Activated CD8-positive, alpha-beta memory T cell treated with anti-CD3 and anti-CD28 coated beads, Interleukin-2, amount 10 ng/mL, durations not matched to agents 7 days and 5 days (primary cell): ENCODE data around the gene TBPL1. TPM values are rescaled to one million over a fixed set of nuclear protein-coding genes. Genes with fewer than 3 reads are reported as not detected.

Experiments used
- ATAC-seq: fragments of 150-1000 bp; cut with Tn5 transposase; one replicate; pipeline ENCODE4 v1.10.0; 2021; ENCODE audit warnings: moderate library complexity
- CTCF ChIA-PET: fragments of 350-600 bp; sonication (Branson Sonifier 250); formaldehyde crosslinking; loops from one replicate; lab custom pipeline; 2021; ENCODE audit warnings: antibody characterized with exemption; lab: Charles Lee
- DNase-seq: peaks from one replicate; pipeline ENCODE4 v3.0.0-alpha.2; 2020
- H3K27ac Mint-ChIP-seq: one replicate; pipeline ENCODE4 v1.8.0; 2021; ENCODE audit warnings: mild to moderate bottlenecking, mixed read lengths
- H3K27me3 Mint-ChIP-seq: one replicate; pipeline ENCODE4 v1.8.0; 2021; ENCODE audit warnings: mixed read lengths
- H3K36me3 Mint-ChIP-seq: one replicate; pipeline ENCODE4 v1.8.0; 2021; ENCODE audit warnings: mild to moderate bottlenecking, mixed read lengths
- H3K4me1 Mint-ChIP-seq: one replicate; pipeline ENCODE4 v1.8.0; 2021; ENCODE audit warnings: mixed read lengths
- H3K4me3 Mint-ChIP-seq: one replicate; pipeline ENCODE4 v1.8.0; 2021; ENCODE audit warnings: mild to moderate bottlenecking, moderate library complexity, mixed read lengths
- H3K9me3 Mint-ChIP-seq: one replicate; pipeline ENCODE4 v1.8.0; 2022; ENCODE audit warnings: low read depth, mixed read lengths
- total RNA-seq, 2 experiments: library from RNA; stranded (reverse); gene quantifications; one replicate each; pipeline ENCODE4 v1.2.3, GENCODE V29; 2021

The TBPL1 gene
- total RNA-seq, 2 experiments from 2014 or later, result 30.7 to 33.9 TPM

GRCh38 chr6:134029495-134030455, 76.8 kb downstream of the TBPL1 start:
- Mint-ChIP-seq H3K4me3 (no peak overlapping the region), H3K36me3 (no peaks in the 10 kb centered on the region), H3K27ac (no peak overlapping the region), H3K9me3 (no peaks in the 10 kb centered on the region), H3K27me3 (peaks cover 6% of the 10 kb centered on the region), H3K4me1 (peaks cover 6% of the 10 kb centered on the region)
- DNase-seq (no peak), ATAC-seq (no peak)
- CTCF ChIA-PET, result no interaction called here

GRCh38 chr6:134031696-134032255, 78.8 kb downstream of the TBPL1 start:
- no peak for DNase-seq
- Mint-ChIP-seq H3K4me1 (peaks cover 22% of the 10 kb centered on the region), H3K36me3 (no peaks in the 10 kb centered on the region), H3K4me3 (no peak overlapping the region), H3K27ac (no peak overlapping the region), H3K27me3 (peaks cover 8% of the 10 kb centered on the region), H3K9me3 (no peaks in the 10 kb centered on the region)
- no peak for ATAC-seq
- CTCF ChIA-PET, result no interaction called here

GRCh38 chr6:134034478-134034877, 81.5 kb downstream of the TBPL1 start:
- ATAC-seq (peak; percentile 49), DNase-seq (peak; percentile 50)
- CTCF ChIA-PET, result no interaction called here
- peaks cover 5% of the 10 kb centered on the region for H3K27me3 Mint-ChIP-seq
- H3K9me3 Mint-ChIP-seq, result no peaks in the 10 kb centered on the region
- no peaks in the 10 kb centered on the region for H3K36me3 Mint-ChIP-seq
- no peak overlapping the region for H3K27ac Mint-ChIP-seq
- peaks cover 23% of the 10 kb centered on the region for H3K4me1 Mint-ChIP-seq
- no peak overlapping the region for H3K4me3 Mint-ChIP-seq

DNA sequence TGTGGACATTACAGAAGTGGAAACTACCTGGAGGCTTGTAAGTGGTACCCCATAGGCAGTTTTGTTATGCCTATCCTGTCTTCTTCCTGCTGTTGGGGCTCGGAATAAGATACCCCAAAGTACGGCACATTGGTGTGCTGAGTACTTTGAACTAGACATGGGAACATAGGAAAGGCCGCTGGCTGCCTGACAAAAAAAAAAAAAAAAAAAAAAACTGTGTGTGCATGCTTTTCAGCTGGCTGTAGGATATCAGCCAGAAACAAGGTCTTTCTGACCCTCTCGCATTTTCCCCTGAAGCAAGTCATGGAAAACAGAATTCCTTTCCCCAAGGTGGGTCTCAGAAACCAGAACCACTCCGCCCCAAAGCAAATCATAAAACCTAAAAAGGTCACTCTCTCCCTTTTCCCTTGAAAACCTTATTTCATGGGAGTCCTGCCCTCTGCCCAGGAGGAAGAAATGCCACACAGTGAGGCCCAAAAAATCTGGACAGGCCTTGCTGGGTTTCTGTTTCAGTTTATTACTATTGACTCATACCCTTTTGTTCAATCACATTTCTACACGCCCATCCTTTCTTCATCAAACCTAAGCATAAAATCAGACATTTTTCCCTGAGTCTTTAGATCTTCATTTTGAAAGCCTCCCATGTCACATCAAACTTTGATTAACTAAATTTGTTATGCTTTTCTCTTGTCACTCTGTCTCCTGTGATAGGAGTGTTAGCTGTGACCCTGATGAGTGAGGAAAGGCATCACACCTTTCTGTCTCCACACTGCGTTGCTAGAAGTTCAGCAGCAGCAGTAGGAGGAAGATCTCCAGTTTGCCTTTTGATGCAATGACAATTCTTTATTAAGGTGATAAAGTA, 82.2 kb downstream of the TBPL1 start:
- Mint-ChIP-seq H3K27me3 (peaks cover 5% of the 10 kb centered on the region), H3K4me3 (no peak overlapping the region), H3K4me1 (peaks cover 23% of the 10 kb centered on the region), H3K36me3 (no peaks in the 10 kb centered on the region), H3K9me3 (no peaks in the 10 kb centered on the region), H3K27ac (peak overlapping the region; percentile 30)
- DNase-seq, result no peak
- no peak for ATAC-seq
- CTCF ChIA-PET, result interaction anchor here (0.6 to 1.2 kb wide), 3 partner anchors 28 to 1109 kb away, joined by 3 to 4 read pairs (median 3); no protein-coding TSS in a partner anchor

GRCh38 chr6:134035823-134036296, 82.8 kb downstream of the TBPL1 start:
- peak; percentile 33 for ATAC-seq
- no peaks in the 10 kb centered on the region for H3K9me3 Mint-ChIP-seq
- CTCF ChIA-PET, result interaction anchor here (0.6 to 1.2 kb wide), 3 partner anchors 28 to 1108 kb away, joined by 3 to 4 read pairs (median 3); no protein-coding TSS in a partner anchor
- H3K4me1 Mint-ChIP-seq, result peaks cover 23% of the 10 kb centered on the region
- H3K4me3 Mint-ChIP-seq, result no peak overlapping the region
- H3K27me3 Mint-ChIP-seq, result peaks cover 3% of the 10 kb centered on the region
- H3K36me3 Mint-ChIP-seq, result no peaks in the 10 kb centered on the region
- no peak for DNase-seq
- no peak overlapping the region for H3K27ac Mint-ChIP-seq

DNA sequence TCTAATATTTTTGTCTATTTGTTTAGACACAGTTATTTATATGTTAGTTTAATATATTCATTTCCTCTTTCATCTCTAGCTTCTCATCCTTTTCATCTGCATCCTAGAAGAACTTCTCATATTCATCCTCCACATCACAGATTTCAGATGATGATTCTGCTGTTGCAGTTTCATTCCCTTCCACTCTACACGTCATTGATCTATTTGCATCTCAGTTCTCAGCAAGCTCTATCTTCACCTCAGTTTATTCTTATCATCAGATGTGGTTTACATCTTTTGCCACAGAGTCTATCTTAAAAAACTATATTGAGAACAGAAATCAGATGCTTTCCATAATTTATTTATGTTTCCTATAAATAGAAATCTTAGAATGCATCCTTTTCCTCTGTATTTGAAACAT, 86.1 kb downstream of the TBPL1 start:
- Mint-ChIP-seq H3K27ac (no peak overlapping the region), H3K4me1 (peaks cover 23% of the 10 kb centered on the region), H3K36me3 (peaks cover 2% of the 10 kb centered on the region), H3K27me3 (peaks cover 13% of the 10 kb centered on the region), H3K4me3 (no peak overlapping the region), H3K9me3 (peaks cover 2% of the 10 kb centered on the region)
- no peak for ATAC-seq
- no peak for DNase-seq
- CTCF ChIA-PET, result interaction anchor here (1.1 kb wide), 1 partner anchor 11 kb away, joined by 3 read pairs; no protein-coding TSS in a partner anchor

Other genes starting within 250 kb of the TBPL1 start
- gene TCF21, start 64.1 kb upstream of the TBPL1 start, total RNA-seq, result not detected
- gene SLC2A12, start 99.4 kb downstream of the TBPL1 start, total RNA-seq, result under 1 TPM; 0.09 to 0.20 TPM